Urothelium cell line (cell line): ENCODE results near the gene ADIPOR2.

Source experiments
- DNase-seq: peaks from one replicate; pipeline ENCODE4 v3.0.0; 2011; ENCODE audit warnings: low spot score, mixed read lengths
- FAIRE-seq: peaks from 2 replicates; lab custom pipeline; 2011; peaks lifted over from hg19 to GRCh38; lab: Jason Lieb, UNC

The ADIPOR2 gene

GRCh38 chr12:1690578-1691122 lies at the start of gene ADIPOR2:
Gene ADIPOR2 (plus strand): TSS chr12:1691070. CDS start chr12:1754344, 63,274 bp downstream.
- FAIRE-seq (peak; percentile 99), DNase-seq (peak; percentile 100)

GRCh38 chr12:1642513-1642912 lies 48.4 kb upstream of the ADIPOR2 start:
- DNase-seq (no peak), FAIRE-seq (peak; percentile 44)

GRCh38 chr12:1643043-1643442 lies 47.8 kb upstream of the ADIPOR2 start:
- FAIRE-seq (no peak), DNase-seq (no peak)

- no peak for DNase-seq
- FAIRE-seq = no peak
Measured at GRCh38 chr12:1643905-1644533, 46.9 kb upstream of the ADIPOR2 start.

- FAIRE-seq (no peak), DNase-seq (no peak)
Measured at GRCh38 chr12:1644534-1645438, 46.1 kb upstream of the ADIPOR2 start.

- no peak for DNase-seq
Measured at GRCh38 chr12:1645819-1646218, 45.1 kb upstream of the ADIPOR2 start.

GRCh38 chr12:1646569-1647284 lies 44.1 kb upstream of the ADIPOR2 start:
- peak; percentile 5 for FAIRE-seq
- DNase-seq = no peak

More at GRCh38 chr12:1645819-1646218, 45.1 kb upstream of the ADIPOR2 start:
- FAIRE-seq = no peak

- no peak for FAIRE-seq
- no peak for DNase-seq
Measured at GRCh38 chr12:1647285-1647669, 43.6 kb upstream of the ADIPOR2 start.

GRCh38 chr12:1650260-1650977 lies 40.5 kb upstream of the ADIPOR2 start:
- FAIRE-seq = no peak
- DNase-seq = no peak

GRCh38 chr12:1650978-1651361 lies 39.9 kb upstream of the ADIPOR2 start:
- DNase-seq = no peak
- no peak for FAIRE-seq

- no peak for FAIRE-seq
- DNase-seq = no peak
Measured at GRCh38 chr12:1651946-1652345, 38.9 kb upstream of the ADIPOR2 start.

- DNase-seq (no peak), FAIRE-seq (no peak)
Measured at GRCh38 chr12:1655225-1655788, 35.6 kb upstream of the ADIPOR2 start.

- DNase-seq (no peak), FAIRE-seq (no peak)
Measured at GRCh38 chr12:1656902-1657301, 34.0 kb upstream of the ADIPOR2 start.

- FAIRE-seq = no peak
- DNase-seq = no peak
Measured at GRCh38 chr12:1657688-1658087, 33.2 kb upstream of the ADIPOR2 start.

GRCh38 chr12:1660304-1661187 lies 30.3 kb upstream of the ADIPOR2 start:
- DNase-seq (no peak), FAIRE-seq (peak; percentile 13)

GRCh38 chr12:1661553-1662335 lies 29.1 kb upstream of the ADIPOR2 start:
- peak; percentile 100 for DNase-seq

GRCh38 chr12:1662761-1663439 lies 28.0 kb upstream of the ADIPOR2 start:
- no peak for DNase-seq
- FAIRE-seq = no peak

More at GRCh38 chr12:1661553-1662335, 29.1 kb upstream of the ADIPOR2 start:
- FAIRE-seq = peak; percentile 91
